Endothelial cell (in vitro differentiated cells): ENCODE results near the gene ST8SIA5. TPM values are rescaled to one million over a fixed set of nuclear protein-coding genes. Genes with fewer than 3 reads are reported as not detected.

Experiments
- DNase-seq: peaks from one replicate; pipeline ENCODE4 v3.0.0; 2021; ENCODE audit warnings: low spot score
- H3K27ac Mint-ChIP-seq: one replicate; pipeline ENCODE4 v1.8.0; 2021; ENCODE audit warnings: mixed read lengths, inconsistent platforms; ENCODE audit not compliant: unreplicated experiment
- H3K27me3 Mint-ChIP-seq: one replicate; pipeline ENCODE4 v1.8.0; 2021; ENCODE audit warnings: mild to moderate bottlenecking, moderate library complexity, mixed read lengths, inconsistent platforms; ENCODE audit not compliant: unreplicated experiment
- H3K36me3 Mint-ChIP-seq: one replicate; pipeline ENCODE4 v1.8.0; 2021; ENCODE audit warnings: mild to moderate bottlenecking, low read depth, mixed read lengths, inconsistent platforms; ENCODE audit not compliant: unreplicated experiment
- H3K4me1 Mint-ChIP-seq: one replicate; pipeline ENCODE4 v1.8.0; 2021; ENCODE audit warnings: mild to moderate bottlenecking, mixed read lengths, inconsistent platforms; ENCODE audit not compliant: unreplicated experiment
- H3K4me3 Mint-ChIP-seq: one replicate; pipeline ENCODE4 v1.8.0; 2021; ENCODE audit warnings: mild to moderate bottlenecking, mixed read lengths, inconsistent platforms; ENCODE audit not compliant: unreplicated experiment
- H3K9me3 Mint-ChIP-seq: one replicate; pipeline ENCODE4 v1.8.0; 2021; ENCODE audit warnings: mixed read lengths, inconsistent platforms; ENCODE audit not compliant: unreplicated experiment
- total RNA-seq: library from RNA; stranded (reverse); fragmentation: NEBNext Ultra II Directional; extraction: Animal tissue kit (Norgen Biotek cat#: 25700); gene quantifications from one replicate; pipeline ENCODE4 v1.2.1, GENCODE V29; 2021; ENCODE audit not compliant: unreplicated experiment
- TF ChIP-seq, protein P1 (sequence below): fragments of 200-600 bp; sonication (generic); IDR thresholded peaks from one replicate; pipeline ENCODE4 v1.5.0; 2021; ENCODE audit warnings: antibody characterized with exemption; ENCODE audit not compliant: unreplicated experiment

ST8SIA5 gene
- total RNA-seq, 1 donor from 2014 or later: 0.49 TPM

- Mint-ChIP-seq H3K4me3 (no peak overlapping the region), H3K27ac (no peak overlapping the region), H3K4me1 (peaks cover 19% of the 10 kb centered on the region), H3K9me3 (no peaks in the 10 kb centered on the region), H3K27me3 (peaks cover 5% of the 10 kb centered on the region), H3K36me3 (no peaks in the 10 kb centered on the region)
- no peak for DNase-seq
- TF ChIP-seq, protein P1, sequence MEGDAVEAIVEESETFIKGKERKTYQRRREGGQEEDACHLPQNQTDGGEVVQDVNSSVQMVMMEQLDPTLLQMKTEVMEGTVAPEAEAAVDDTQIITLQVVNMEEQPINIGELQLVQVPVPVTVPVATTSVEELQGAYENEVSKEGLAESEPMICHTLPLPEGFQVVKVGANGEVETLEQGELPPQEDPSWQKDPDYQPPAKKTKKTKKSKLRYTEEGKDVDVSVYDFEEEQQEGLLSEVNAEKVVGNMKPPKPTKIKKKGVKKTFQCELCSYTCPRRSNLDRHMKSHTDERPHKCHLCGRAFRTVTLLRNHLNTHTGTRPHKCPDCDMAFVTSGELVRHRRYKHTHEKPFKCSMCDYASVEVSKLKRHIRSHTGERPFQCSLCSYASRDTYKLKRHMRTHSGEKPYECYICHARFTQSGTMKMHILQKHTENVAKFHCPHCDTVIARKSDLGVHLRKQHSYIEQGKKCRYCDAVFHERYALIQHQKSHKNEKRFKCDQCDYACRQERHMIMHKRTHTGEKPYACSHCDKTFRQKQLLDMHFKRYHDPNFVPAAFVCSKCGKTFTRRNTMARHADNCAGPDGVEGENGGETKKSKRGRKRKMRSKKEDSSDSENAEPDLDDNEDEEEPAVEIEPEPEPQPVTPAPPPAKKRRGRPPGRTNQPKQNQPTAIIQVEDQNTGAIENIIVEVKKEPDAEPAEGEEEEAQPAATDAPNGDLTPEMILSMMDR: no peak
Observed at GRCh38 chr18:46621111-46621766, 135.6 kb downstream of the ST8SIA5 start.

- peaks cover 4% of the 10 kb centered on the region for H3K27me3 Mint-ChIP-seq
Observed at GRCh38 chr18:46619559-46619958, 137.3 kb downstream of the ST8SIA5 start.

More at GRCh38 chr18:46619559-46619958, 137.3 kb downstream of the ST8SIA5 start:
- H3K4me1 Mint-ChIP-seq: peaks cover 16% of the 10 kb centered on the region
- TF ChIP-seq, protein P1: no peak
- no peaks in the 10 kb centered on the region for H3K36me3 Mint-ChIP-seq
- no peak overlapping the region for H3K4me3 Mint-ChIP-seq
- no peak overlapping the region for H3K27ac Mint-ChIP-seq
- DNase-seq: no peak
- no peaks in the 10 kb centered on the region for H3K9me3 Mint-ChIP-seq

Other genes starting within 250 kb of the ST8SIA5 start
- 0.23 TPM for gene LOXHD1, start 99.8 kb downstream of the ST8SIA5 start, total RNA-seq
- gene PIAS2, start 160.5 kb upstream of the ST8SIA5 start, total RNA-seq: 47.5 TPM
- gene KATNAL2, start 160.5 kb upstream of the ST8SIA5 start, total RNA-seq: 7.9 TPM